Measurements from ENCODE around the gene AFDN. TPM values are rescaled to one million over a fixed set of nuclear protein-coding genes. Genes with fewer than 3 reads are reported as not detected.
"Not testable (repeated sequence)": the region's sequence is repeated elsewhere in the genome, so short reads cannot be mapped to it uniquely, and the experiment has no call there.

The AFDN gene
- total RNA-seq, 4 donors from 2014 or later = 133 to 391 (median 148) TPM

GRCh38 chr6:167975458-167975857 is 148.7 kb downstream of the AFDN start:
- 85% methylated on average over 12 of the region's 19 CpGs for WGBS
- no peak overlapping the region for H3K4me3 ChIP-seq
- TF ChIP-seq CTCF (IDR thresholded peaks at IDR 0.05) (no peak), POLR2AphosphoS5 (IDR thresholded peaks at IDR 0.05) (no peak), EP300 (IDR thresholded peaks at IDR 0.05) (no peak), POLR2A (IDR thresholded peaks at IDR 0.05) (no peak)
- H3K36me3 ChIP-seq = no peaks in the 10 kb centered on the region
- no peaks in the 10 kb centered on the region for H3K27me3 ChIP-seq
- H3K9me3 ChIP-seq = no peaks in the 10 kb centered on the region
- DNase-seq (ENCODE audit: low spot score in 2 of 2) = no peak
- H3K27ac ChIP-seq = no peak overlapping the region
- no peaks in the 10 kb centered on the region for H3K4me1 ChIP-seq

- H3K4me3 ChIP-seq; H3K4me1 ChIP-seq; DNase-seq (ENCODE audit: low spot score in 2 of 2); H3K27me3 ChIP-seq; H3K9me3 ChIP-seq; H3K27ac ChIP-seq; H3K36me3 ChIP-seq: not testable (repeated sequence)
These were observed 149.5 kb downstream of the AFDN start for GRCh38 chr6:167976116-167976657.

GRCh38 chr6:167976708-167977107 is 150.0 kb downstream of the AFDN start:
- no peak overlapping the region for H3K4me3 ChIP-seq
- H3K9me3 ChIP-seq = no peaks in the 10 kb centered on the region
- no peak overlapping the region for H3K27ac ChIP-seq
- no peaks in the 10 kb centered on the region for H3K36me3 ChIP-seq
- no peak for DNase-seq (ENCODE audit: low spot score in 2 of 2)
- H3K4me1 ChIP-seq = no peaks in the 10 kb centered on the region
- TF ChIP-seq POLR2AphosphoS5 (IDR thresholded peaks at IDR 0.05) (no peak), CTCF (IDR thresholded peaks at IDR 0.05) (no peak), EP300 (IDR thresholded peaks at IDR 0.05) (no peak), POLR2A (IDR thresholded peaks at IDR 0.05) (no peak)
- no peaks in the 10 kb centered on the region for H3K27me3 ChIP-seq
- 95% methylated on average over 27 of the region's 27 CpGs for WGBS

- Histone ChIP-seq H3K4me3 (no peak overlapping the region), H3K36me3 (no peaks in the 10 kb centered on the region), H3K9me3 (no peaks in the 10 kb centered on the region), H3K27me3 (no peaks in the 10 kb centered on the region), H3K4me1 (no peaks in the 10 kb centered on the region), H3K27ac (no peak overlapping the region)
- TF ChIP-seq EP300 (IDR thresholded peaks at IDR 0.05) = no peak
- no peak for TF ChIP-seq CTCF (IDR thresholded peaks at IDR 0.05)
- no peak for TF ChIP-seq POLR2AphosphoS5 (IDR thresholded peaks at IDR 0.05)
- TF ChIP-seq POLR2A (IDR thresholded peaks at IDR 0.05) = no peak
- DNase-seq (ENCODE audit: low spot score in 2 of 2) = no peak
- 95% methylated on average over 38 of the region's 43 CpGs for WGBS
These were observed 151.2 kb downstream of the AFDN start for GRCh38 chr6:167977717-167978467.

- no peaks in the 10 kb centered on the region for H3K4me1 ChIP-seq
- 85% methylated on average over 7 of the region's 7 CpGs for WGBS
- H3K9me3 ChIP-seq = no peaks in the 10 kb centered on the region
- H3K36me3 ChIP-seq = no peaks in the 10 kb centered on the region
- TF ChIP-seq POLR2AphosphoS5 (IDR thresholded peaks at IDR 0.05) = no peak
- TF ChIP-seq POLR2A (IDR thresholded peaks at IDR 0.05) = no peak
- no peak overlapping the region for H3K4me3 ChIP-seq
- H3K27ac ChIP-seq = no peak overlapping the region
- H3K27me3 ChIP-seq = no peaks in the 10 kb centered on the region
- DNase-seq (ENCODE audit: low spot score in 2 of 2) = no peak
These were observed 151.9 kb downstream of the AFDN start for GRCh38 chr6:167978607-167979006.

GRCh38 chr6:167979436-167980139 is 152.9 kb downstream of the AFDN start:
- no peaks in the 10 kb centered on the region for H3K9me3 ChIP-seq
- H3K36me3 ChIP-seq = no peaks in the 10 kb centered on the region
- H3K27ac ChIP-seq = no peak overlapping the region
- WGBS = 82% methylated on average over 11 of the region's 12 CpGs
- no peaks in the 10 kb centered on the region for H3K4me1 ChIP-seq
- H3K4me3 ChIP-seq = no peak overlapping the region
- TF ChIP-seq POLR2A (IDR thresholded peaks at IDR 0.05) (no peak), POLR2AphosphoS5 (IDR thresholded peaks at IDR 0.05) (no peak), CTCF (IDR thresholded peaks at IDR 0.05) (no peak), EP300 (IDR thresholded peaks at IDR 0.05) (no peak)
- no peak for DNase-seq (ENCODE audit: low spot score in 2 of 2)
- H3K27me3 ChIP-seq = no peaks in the 10 kb centered on the region

Data from suprapubic skin (tissue), 4 donors.